ENCODE data around the gene LAMA3.

- TF ChIP-seq POLR2AphosphoS5 (IDR thresholded peaks at IDR 0.05; ENCODE audit: low read depth, low read length) (no peak), CTCF (IDR thresholded peaks at IDR 0.05) (no peak)
Observed at GRCh38 chr18:23921716-23922285, 232.5 kb downstream of the LAMA3 start.

Data from Panc1 (cell line).